RPMI8226 (cell line): ENCODE results near the gene CDK14.

Experiments
- DNase-seq: peaks from one replicate; pipeline ENCODE4 v3.0.0-alpha.2; 2015

The CDK14 gene

DNA sequence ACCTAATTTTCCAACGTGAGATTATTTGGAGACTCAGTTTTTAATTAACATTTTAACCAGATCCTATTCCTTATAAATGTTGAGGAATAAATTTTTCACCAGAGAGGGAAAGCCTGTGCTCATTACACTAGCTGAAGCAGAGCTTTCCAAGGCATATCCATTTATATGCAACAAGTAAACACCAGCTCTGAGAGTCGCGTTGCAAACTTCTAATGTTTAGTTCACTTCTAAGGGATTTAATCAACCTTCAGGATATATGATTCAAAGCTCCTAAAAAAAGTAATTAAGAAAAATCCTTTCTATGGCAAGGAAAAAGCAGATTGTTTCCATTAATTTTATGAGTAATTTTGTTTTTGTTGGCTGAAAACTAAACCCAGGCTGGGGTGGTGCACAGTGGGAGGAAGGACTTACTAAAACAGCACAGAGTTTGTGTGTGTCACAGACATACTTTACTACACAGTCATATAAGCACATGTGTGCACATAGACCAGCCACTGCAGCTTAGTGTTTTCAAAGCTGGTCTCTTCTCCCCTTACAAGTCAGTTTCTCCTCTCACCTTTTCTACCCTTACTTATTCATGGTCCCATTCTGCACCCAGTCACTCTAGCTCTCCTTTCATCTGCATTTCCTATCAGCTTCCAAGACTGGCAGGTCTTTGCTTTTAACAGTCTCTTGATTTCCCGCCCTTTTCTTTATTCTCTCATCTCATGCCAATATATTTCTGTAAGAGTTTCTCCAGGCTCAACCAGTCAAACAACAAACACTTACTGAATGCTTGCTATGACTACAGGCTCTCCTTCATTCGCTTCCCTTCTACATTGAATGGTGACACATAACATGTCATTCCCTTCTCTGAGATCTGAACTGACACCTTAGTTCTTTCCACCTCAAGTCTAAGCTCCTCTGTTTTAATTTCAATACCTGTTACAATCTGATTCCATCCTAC is 587.0 kb downstream of the CDK14 start:
- no peak for DNase-seq

DNA sequence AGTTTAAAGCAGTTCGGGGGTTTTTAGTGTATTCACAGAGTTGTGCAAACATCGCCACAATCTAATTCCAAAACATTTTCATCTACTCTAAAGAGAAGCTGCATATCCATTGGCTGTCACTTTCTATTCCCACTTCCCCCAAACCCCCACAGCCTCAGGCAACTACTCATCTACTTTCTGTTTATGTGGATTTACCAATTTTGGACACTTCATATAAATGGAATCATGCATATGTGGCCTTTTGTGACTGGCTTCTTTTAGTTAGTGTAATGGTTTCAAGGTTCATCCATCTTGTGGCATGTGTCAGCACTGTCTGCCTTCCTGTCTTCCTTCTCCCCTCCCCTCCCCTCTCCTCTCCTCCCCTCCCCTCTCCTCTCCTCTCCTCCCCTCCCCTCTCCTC is 589.6 kb downstream of the CDK14 start:
- no peak for DNase-seq

DNA sequence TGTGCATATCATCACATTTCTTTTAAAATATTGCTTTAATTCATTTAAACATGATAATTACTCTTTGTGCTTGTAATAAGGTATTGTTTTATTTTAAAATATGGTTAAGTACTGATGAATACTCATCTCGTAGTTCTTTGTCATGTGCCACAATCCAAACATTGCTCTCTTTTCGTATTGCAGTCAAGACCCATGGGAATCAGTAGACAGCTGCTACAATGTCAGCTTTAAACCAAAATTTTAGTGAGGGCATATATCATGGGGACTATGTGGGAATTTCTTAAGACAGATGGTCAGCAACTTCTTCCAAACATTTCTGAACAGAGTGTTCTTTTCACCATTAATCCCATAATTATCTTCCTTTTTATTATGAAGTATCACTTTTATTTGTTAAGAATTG is 590.9 kb downstream of the CDK14 start:
- no peak for DNase-seq

DNA sequence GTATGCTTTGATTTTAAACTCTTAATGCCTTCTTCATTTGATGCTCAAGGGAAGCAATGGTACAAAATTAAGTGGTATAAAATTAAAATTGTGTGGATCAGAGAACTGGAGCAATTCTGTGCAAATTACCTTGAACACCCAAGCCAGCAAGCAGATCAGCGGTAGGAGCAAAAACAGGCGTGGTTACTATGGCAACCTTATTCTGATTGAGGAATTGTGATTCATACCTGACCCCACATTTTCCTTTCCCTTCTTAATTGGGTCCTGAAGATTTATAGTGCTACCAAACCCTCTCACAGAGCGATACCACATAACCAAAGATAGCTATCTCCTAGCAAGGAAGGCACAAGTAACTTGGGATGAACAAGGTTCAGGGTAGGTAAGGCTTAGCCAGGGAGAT is 595.6 kb downstream of the CDK14 start:
- no peak for DNase-seq

DNA sequence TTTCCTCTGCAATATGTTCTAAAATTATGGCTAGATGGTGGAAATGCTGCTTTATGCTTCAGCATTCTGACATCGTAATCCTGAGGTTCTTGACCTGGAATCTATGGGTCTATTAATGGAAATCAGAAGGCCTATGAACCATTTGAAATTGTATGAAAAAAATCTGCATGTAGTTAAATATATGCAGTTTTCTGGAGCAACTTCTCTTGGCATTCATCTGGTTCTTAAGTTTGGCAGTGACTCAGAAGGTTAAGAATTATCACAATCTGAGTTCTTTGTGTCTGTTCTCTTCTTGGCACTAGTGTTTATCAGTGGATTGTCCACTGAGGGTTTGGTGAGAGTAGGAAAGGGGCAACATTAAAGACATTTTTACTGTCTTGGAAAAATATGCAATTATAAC is 597.0 kb downstream of the CDK14 start:
- DNase-seq = no peak

DNA sequence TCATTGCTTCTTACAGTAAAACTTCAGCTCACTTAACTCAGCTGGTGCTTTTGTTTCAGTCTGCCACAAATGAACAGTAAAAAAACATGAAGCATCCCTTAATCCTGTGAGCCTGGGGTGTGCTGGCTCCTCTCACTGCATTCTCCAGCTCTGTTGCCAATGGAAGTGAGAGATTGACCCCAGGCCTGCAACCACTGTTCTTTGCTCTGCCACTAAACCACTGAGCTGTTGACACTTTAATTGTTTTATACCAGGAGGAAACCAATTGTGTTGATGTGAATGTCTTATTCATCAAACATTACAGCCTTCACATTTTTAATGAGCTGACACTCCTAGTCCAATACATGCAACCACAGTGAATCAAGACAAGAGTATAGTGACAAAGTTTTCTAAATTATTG is 598.7 kb downstream of the CDK14 start:
- no peak for DNase-seq

DNA sequence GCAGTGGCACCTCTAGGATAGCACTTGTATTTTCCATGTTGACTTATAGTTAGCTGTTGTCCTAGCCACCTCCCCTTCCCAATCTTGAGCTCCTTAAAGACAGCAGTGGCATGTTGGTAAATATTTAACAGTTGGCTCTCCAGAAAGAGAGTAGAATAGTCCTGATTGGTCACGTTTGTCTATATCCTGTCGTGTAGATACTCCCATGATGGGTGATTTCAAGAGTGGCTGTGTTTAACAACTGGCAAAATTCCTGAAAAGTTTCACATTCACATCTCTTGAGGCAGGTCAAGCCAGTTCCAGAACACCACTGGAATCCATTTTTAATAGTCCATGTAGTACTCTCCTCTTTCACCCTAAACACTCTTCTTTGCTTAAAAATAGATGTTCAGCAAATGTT is 599.9 kb downstream of the CDK14 start:
- DNase-seq = no peak

DNA sequence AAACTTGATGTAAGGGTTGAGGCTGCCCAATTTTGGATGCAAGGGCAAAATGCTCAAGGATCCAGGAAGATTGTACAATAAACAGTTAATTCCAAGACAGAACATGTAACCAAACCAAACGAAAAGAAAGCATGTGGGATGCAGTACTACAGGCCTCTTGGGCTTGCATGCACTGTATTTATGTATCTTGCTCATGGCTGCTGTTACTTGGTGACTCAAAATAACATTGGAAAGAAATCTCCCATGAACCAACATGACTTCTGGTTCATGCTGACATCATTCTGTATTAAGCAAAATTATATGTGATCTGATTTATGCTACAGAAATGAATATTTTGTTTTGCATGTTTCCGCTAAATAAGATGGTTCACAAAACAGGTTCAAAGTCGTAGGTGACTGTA is 602.2 kb downstream of the CDK14 start:
- no peak for DNase-seq

DNA sequence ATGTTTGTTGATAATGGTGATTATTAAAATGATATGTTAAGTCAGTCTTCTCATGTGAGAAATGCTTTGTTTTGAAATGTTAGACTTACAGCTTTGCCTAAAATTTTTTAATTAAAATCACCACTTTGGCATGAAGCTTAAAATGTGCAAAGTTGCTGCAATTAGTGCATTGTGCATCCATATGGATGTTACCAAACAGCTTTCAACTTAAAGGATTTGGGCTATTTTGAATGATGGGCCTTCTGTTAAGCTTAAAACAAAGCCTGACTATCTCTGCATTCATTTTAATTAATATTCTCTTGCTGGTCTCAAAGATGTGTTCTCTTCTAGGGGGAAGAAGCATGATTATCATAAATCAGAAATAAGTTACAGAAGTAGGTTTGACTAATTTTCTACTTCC is 603.5 kb downstream of the CDK14 start:
- DNase-seq = no peak

DNA sequence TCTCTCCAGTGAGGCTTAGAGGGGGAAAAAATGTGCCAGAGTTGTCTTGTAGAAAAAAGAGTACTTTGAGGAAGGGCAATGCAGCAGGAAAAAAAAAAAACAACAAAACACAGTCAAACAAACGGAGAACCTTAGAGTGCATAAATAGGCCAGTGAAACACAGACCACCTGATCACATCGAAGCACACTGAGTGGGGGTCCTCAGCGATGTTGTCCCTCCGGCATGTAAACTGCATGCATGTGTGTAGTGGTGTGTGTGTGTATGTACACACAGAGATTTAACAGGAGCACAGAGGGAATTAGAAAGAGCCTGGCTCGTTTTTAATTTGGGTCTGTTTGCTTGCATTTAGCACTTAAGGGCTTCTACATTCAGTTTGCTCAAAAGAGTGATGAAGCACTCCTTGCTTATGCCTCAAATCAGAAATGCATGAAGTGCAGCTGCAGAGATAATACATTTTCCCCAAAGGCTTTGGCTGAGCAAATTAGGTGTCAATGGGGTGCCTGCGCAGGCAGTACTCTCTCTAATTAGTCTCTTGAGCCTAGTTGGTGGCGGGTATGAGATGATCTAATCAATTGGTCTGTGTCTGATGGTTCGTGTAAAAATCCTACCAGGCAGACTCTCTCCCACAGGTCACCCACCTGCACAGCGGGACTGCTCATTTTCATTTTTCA is 605.5 kb downstream of the CDK14 start:
- no peak for DNase-seq

DNA sequence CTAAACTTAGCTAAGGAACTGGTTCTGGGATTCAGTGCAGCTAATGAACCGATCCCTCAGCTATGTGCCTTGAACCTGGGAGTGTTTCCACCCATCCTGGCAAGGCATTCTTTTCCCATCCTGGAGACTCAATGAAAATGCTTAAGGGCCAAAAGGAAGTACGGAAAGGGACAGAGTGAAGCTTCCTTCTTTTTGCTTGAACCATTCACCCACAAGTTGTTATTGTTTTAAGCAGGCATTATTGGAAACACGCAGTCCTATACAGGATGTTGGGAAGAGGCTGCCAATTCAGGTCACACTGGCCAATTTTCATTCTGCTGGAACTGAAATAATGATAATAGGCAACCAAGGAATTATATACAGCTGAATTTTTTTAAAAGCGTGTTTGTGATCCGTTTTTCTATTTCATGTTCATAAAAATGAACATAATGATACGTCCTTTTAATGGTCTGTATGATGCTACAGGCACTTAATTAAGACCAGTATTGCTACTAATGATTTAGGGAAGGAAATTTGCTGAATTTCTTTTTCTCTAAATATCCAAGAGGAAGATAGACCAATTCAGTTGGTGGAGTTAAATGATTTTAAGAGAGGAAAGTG is 610.3 kb downstream of the CDK14 start:
- DNase-seq = no peak

DNA sequence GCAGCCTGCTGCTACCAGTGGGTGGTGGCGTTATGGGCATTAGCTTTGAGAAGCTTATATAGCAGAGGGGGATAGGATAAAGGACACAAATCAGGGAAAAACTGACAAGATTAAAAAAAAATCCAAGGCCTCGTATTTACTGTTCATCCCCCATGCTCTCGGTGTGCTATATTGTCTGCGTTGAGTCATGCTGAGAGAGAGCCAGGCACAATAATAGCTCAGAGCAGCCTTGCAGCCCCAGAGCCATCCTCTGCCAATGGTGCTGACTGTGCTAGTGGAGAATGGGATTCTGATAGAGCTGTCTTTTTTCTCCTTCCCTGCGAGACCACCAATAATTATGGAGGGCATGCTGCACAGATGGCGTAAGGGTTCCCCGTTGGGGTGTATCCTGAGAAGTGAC is 616.5 kb downstream of the CDK14 start:
- DNase-seq = no peak

DNA sequence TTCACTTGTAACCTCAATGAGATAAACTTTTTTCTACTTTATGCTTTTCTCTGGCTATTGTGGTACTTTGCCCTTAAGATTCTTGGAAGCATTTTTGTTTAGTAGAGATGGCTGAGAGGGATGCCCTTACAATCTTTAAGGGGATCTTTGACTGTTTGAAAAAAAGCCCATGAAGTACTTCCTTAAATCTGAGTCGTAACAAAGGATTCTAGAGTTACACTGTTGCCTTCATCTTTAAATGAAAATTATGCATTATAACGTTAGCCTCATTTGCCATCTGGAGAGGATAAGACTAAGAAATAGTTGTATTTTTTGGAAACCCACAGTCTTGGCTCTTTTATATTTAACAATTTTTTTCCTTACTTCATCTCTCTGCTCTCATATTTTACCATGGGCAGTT is 630.3 kb downstream of the CDK14 start:
- DNase-seq = no peak

DNA sequence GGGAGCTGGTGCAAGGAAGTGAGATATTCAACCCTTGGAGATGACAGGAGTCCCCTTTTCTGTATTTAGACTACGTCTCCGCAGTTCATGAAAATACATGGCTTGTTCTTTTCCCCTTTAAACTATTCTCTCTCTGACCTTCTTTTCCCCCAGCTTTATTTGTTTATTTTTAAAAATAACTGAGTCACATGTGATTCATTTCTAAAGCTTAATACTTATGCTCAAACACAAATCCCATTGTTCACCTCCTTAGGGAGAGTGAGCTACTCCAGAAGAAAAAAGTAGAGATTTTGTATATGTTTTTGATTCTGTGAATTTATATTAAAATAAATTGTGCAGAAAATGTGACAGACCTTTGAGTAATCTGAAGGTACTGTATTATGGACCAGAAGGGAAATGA is 632.2 kb downstream of the CDK14 start:
- no peak for DNase-seq

DNA sequence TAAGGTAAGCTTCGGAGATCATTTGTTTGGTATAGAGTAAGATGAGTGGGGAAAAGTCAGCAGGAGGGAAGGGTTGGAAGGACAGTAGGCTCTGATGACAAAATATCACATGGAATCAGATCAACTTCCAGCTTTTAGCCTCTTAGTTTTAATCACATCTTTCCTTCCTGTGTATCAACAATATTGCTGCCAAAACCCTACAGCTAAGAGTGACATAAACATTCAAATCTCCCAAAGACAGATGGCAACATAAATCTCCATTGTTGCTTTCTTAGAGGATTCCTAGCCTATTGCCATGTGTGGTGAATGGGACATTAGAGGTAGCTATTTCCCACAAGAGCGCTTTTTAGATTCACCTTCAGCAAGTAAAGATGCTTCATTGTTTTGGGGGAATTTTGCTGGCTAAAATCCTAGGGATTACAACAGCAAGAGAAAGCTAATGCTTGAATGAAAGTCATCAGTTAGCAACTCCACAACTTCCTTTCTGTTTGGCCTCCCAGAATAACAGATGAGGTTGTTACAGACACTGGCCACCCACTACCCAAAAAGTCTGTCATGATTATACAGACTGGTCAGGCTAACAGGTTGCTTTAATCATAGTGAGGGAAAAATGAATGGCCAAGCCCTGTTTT is 632.9 kb downstream of the CDK14 start:
- no peak for DNase-seq

DNA sequence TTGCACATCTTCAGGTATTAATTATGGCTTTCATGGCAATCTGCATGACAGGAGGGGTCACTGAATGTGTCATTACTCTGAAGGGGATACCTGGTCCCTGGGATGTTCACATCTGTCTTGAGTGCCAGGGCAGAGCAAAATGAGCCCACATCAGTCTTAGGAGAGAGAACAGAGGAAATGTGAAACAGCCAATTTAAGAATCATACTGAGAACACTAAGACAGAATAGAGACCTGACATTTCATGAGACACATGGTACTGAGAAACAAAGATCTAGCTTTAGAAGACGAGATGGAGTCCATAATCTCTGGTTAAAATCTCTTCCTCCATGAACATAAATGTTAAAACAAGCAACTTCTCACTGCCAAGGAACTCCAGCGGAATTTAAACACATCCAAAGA is 634.0 kb downstream of the CDK14 start:
- no peak for DNase-seq

DNA sequence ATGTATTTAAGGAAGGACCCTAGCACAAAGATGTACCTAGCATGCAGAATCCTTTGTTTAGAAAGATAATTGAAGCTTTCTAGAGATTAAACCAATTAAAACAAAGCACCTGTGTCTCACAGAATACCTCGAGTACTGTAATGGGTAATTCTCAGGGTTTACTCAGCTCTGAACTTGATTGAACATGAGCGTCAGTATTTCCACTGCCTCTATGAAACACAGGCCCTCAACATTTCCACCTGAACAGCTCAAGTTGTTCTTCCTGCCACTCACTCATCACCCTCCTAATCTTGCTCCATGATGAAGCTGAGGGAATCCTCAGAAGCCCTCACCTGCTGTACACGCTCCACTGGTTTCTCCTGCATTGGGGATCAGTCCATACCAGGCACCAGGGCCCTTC is 634.4 kb downstream of the CDK14 start:
- no peak for DNase-seq

DNA sequence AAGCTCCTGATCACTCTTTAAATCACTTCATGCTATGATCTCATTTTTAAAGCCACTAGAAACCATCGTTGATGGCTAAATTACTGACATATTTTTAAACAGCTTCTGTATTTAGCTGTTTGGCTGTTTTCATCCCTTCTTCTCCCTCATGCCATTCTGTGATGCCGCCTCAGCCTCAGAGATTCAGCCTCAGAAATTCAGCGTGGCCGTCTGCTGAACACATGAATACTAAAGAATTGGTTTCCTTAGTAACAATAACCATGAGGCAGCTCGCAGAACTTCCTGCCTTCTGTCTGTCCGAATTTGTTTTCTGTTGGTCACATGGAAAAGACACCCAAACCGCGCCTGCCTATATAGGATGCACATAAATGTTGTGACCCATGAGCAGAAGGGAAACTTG is 637.1 kb downstream of the CDK14 start:
- no peak for DNase-seq

DNA sequence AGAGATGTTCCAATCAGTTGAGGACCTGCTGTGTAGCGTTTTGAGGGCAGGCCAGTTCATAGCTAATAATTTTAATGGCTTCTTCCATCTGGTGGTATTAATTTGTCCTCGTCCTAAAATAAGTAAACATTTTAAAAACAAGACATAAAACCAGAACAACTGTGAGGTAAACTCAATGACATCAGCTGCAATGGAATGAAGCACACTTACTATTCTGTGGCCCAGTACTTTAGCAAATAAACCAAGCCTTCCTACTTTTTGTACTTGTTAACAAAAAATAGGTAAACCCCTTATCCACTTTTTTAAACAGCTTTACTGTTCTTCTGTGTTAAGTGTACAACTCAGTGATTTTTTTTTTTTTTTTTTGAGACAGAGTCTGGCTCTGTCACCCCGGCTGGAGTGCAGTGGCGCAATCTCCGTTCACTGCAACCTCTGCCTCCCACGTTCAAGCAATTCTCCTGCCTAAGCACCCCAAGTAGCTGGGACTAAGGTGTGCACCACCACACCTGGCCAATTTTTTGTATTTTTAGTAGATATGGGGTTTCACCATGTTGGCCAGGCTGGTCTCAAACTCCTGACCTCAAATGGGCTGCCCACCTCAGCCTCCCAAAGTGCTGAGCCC is 639.2 kb downstream of the CDK14 start:
- DNase-seq = no peak

DNA sequence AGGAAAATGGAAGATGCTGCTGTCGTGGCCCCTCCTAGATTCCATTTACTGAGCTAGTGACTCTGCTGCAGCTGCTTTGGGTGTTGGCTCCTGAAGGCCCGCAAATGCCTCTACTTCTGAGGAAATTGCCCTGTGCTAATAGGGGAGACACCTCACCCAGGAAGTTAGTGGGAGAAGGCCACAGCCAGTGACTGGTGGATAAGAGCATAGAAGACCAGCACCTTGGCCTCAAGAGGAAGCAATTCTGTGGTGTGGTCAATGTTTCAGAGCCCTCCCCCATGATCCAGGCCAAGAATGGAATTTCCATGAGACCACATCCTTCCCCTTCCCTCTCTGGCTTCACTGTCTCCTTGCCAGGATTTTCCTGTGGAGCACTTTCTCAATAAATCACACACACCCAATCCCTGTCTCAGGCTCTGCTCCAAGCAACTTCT is 643.1 kb downstream of the CDK14 start:
- DNase-seq = no peak

DNA sequence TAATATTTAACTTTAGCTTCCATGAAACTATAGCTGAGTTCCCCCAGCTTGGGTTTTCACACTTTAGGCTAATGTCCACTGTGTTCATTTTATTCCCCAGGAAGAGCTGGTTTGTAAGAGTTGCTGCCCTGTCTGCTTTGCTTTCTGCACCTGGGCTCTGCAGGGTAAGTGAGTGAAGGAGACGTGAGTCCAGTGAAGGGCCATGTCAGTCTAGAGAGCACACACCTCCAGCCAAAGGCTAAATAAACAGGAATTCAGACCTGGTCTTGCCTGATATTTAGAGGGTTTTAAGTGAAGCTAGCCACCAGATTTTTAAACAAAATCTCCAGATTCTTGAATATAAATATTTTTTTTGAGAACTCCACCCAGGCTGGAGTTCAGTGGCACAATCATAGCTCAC is 643.7 kb downstream of the CDK14 start:
- no peak for DNase-seq

DNA sequence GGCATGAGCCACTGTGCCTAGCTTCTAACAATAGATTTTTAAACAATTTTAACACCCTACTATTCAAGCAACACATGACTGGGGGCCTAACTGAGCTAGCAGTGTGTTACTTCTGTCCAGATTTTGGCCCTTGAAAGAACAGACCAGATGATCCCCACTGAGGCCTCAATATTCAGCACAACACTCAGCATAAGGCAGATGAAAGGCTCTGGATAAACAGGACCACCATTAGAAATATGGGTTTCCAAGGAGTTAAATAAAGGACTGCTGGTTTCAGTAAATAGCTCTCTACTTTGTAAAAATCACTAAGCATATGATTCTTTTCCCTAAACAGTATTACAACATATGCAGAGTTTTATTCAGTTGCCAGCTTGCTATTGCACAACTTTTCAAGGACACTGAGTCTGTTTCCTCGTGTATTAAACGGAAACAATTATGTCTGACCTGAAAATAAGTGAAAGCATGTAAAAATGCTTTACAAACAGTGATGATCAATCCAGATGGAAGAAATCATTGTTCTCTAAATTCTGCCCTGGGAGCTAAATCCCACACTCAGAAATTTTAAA is 644.3 kb downstream of the CDK14 start:
- DNase-seq = no peak
